ENCODE results near the gene PIK3C2B.

The PIK3C2B gene

GRCh38 chr1:204478921-204479320 lies 15.7 kb downstream of the PIK3C2B start:
- DNase-seq: no peak

GRCh38 chr1:204478172-204478899 lies 16.3 kb downstream of the PIK3C2B start:
- DNase-seq: peak; percentile 23

- no peak for DNase-seq
Measured at GRCh38 chr1:204477036-204477740, 17.4 kb downstream of the PIK3C2B start.

GRCh38 chr1:204476563-204476962 lies 18.0 kb downstream of the PIK3C2B start:
- DNase-seq: no peak

- no peak for DNase-seq
Measured at GRCh38 chr1:204475656-204476432, 18.8 kb downstream of the PIK3C2B start.

GRCh38 chr1:204473400-204473965 lies 21.1 kb downstream of the PIK3C2B start:
- no peak for DNase-seq

GRCh38 chr1:204472660-204473059 lies 21.9 kb downstream of the PIK3C2B start:
- DNase-seq: no peak

- DNase-seq: no peak
Measured at GRCh38 chr1:204471687-204472086, 22.9 kb downstream of the PIK3C2B start.

- DNase-seq: no peak
Measured at GRCh38 chr1:204469304-204469703, 25.3 kb downstream of the PIK3C2B start.

- DNase-seq: no peak
Measured at GRCh38 chr1:204468766-204469302, 25.8 kb downstream of the PIK3C2B start.

GRCh38 chr1:204468206-204468605 lies 26.4 kb downstream of the PIK3C2B start:
- DNase-seq: no peak

- no peak for DNase-seq
Measured at GRCh38 chr1:204466416-204467405, 27.9 kb downstream of the PIK3C2B start.

GRCh38 chr1:204465546-204466415 lies 28.8 kb downstream of the PIK3C2B start:
- no peak for DNase-seq

- no peak for DNase-seq
Measured at GRCh38 chr1:204464701-204465100, 29.9 kb downstream of the PIK3C2B start.

- DNase-seq: no peak
Measured at GRCh38 chr1:204464187-204464631, 30.4 kb downstream of the PIK3C2B start.

- no peak for DNase-seq
Measured at GRCh38 chr1:204463125-204464060, 31.2 kb downstream of the PIK3C2B start.

GRCh38 chr1:204462229-204462561 lies 32.4 kb downstream of the PIK3C2B start:
- no peak for DNase-seq

GRCh38 chr1:204461331-204462228 lies 33.0 kb downstream of the PIK3C2B start:
- DNase-seq: no peak

GRCh38 chr1:204460346-204460745 lies 34.3 kb downstream of the PIK3C2B start:
- no peak for DNase-seq
